HG03066 (cell line): ENCODE results near the gene NADSYN1.

Experiments
- ATAC-seq: cut with Tn5 transposase; IDR thresholded peaks from one replicate; pipeline ENCODE4 v1.9.1; 2021; ENCODE audit warnings: low read depth; ENCODE audit not compliant: unreplicated experiment

NADSYN1 gene

DNA sequence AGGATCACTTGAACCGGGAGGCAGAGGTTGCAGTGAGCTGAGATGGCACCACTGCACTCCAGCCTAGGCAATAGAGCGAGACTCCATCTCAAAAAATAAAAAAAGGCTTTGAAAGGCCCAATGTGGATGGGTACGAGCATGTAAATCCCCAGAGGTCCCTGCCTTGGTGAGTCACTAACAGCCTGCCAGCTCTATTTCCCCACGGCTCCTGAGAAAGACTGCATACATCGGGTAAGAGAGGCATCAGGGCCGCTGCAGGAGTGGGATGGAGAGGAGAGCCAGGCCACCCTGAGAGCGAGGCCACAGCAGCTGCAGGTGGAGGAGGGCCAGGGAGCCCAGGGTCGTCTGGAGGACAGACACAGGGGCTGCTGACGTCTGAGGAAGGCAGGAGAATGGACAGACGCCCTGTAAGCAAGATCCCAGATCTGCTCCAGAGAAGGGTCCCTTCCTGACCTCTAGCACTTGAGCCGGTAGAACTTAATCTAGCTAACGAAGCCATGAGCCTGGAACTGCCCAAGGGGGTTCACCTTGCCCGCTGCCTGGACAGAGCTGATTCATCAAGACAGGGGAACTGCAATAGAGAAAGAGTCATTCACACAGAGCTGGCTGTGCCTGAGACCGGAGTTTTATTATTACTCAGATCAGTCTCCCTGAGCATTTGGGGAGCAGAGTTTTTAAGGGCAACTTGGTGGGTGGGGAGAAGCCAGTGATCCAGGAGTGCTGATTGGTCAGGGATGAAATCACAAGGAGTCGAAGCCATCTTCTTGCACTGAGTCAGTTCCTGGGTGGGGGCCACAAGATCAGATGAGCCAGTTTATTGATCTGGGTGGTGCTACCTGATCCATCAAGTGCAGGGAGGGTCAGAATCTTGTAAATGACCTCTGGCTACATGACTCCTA lies 90.1 kb downstream of the NADSYN1 start:
- no peak for ATAC-seq

DNA sequence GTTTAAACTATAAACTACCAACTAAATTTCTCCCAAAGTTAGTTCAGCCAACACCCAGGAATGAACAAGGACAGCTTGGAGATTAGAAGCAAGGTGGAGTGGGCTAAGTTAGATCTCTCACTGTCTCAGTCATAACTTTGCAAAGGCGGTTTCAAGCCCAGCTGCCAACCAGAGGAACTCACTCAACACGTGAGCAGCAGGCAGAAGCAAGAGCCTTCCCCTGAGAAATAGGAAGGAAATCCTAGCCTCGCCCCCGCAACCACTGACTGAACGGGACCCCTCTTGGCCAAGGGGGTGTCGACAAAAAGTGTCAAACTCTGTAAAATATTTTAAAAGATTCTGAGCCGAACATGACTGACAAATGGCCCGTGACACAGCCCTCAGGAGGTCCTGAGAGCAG lies 90.9 kb downstream of the NADSYN1 start:
- no peak for ATAC-seq

DNA sequence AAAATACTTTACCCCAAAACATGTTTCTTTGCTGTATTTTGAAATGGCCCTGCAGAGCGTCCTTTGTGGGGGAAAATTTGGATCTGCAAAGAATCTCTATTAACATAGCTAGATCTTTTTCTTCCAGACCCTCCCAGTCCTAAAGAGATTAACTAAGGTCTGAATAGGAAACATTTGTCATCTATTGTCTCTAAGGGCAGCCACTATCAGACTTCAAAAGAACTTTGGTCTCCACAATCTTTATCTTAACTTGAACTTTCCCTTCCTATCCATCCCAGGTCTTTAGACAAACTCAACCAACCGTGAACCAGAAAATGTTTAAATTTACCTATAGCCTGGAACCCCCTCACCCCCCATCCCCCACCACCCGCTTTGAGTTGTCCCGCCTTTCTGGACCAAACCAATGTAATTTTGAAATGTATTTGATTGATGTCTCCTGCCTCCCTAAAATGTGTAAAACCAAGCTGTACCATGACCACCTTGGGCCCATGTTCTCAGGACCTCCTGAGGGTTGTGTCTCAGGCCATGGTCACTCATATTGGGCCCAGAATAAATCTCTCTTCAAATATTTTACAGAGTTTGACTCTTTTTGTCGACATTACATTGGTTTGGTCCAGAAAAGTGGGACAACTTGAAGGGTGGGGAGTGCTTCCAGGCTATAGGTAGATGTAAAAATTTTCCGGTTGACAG lies 91.7 kb downstream of the NADSYN1 start:
- no peak for ATAC-seq

DNA sequence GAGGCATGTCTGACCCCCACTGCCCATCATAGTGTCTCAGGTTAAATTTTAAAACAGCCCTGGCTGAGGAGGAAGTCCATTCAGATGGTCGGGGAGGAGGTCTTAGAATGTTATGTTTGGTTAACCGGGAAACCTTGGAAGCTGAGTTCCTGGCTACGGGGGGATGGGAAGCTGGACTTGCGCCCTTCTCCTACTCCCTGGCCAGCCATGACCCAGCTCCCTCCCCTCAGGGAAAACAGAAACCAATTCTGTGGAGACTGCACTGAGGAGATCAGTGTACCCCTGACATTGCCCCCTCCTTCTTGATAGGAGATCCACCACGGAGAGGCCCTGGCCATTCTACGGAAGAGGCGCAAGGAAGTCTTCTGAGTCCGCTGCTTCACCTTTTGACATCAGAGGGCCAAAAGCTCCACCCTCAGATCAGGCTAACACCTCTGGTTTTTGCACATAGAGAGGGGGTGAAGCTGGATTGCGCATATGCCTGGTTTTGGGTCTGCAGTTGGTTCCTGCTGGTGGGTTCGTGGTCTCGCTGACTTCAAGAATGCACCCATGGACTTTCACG lies 92.5 kb downstream of the NADSYN1 start:
- no peak for ATAC-seq

DNA sequence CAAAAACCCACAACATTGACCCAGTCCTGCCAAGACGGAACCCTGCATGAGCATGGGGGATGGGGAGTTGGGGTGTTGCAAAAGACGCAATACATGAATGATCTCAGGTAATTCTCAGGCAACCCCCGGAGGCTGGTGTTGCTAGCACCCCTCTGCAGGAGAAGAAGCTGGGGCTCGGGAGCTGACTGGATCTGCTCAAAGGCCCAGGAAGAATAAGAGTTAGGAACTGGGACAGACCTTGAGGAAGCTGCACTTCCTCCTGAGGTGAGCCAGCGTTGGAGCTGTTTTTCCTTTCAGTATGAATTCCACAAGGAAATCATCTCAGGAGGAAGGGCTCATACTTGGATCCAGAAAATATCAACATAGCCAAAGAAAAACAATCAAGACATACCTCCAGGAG lies 95.1 kb downstream of the NADSYN1 start, which contains the start of gene KRTAP5-9:
Gene KRTAP5-9 (plus strand): TSS at position 301 of the 400 bp plus-strand sequence. CDS start 238 bp downstream, outside the sequence.
- no peak for ATAC-seq

DNA sequence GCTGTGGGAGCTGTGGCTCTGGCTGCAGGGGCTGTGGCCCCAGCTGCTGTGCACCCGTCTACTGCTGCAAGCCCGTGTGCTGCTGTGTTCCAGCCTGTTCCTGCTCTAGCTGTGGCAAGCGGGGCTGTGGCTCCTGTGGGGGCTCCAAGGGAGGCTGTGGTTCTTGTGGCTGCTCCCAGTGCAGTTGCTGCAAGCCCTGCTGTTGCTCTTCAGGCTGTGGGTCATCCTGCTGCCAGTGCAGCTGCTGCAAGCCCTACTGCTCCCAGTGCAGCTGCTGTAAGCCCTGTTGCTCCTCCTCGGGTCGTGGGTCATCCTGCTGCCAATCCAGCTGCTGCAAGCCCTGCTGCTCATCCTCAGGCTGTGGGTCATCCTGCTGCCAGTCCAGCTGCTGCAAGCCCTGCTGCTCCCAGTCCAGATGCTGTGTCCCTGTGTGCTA lies 95.7 kb downstream of the NADSYN1 start:
- ATAC-seq = no peak
